Measurements from ENCODE around the gene CELF2. TPM values are rescaled to one million over a fixed set of nuclear protein-coding genes. Genes with fewer than 3 reads are reported as not detected.
"Not testable (repeated sequence)": the region's sequence is repeated elsewhere in the genome, so short reads cannot be mapped to it uniquely, and the experiment has no call there.

The CELF2 gene
- total RNA-seq, 1 donor from 2014 or later, result 27.5 TPM

GRCh38 chr10:11339660-11340059, 322.0 kb downstream of the CELF2 start:
- Mint-ChIP-seq H3K27ac (ENCODE audit: unreplicated experiment) (no peak overlapping the region), H3K27me3 (ENCODE audit: unreplicated experiment) (peaks cover 10% of the 10 kb centered on the region), H3K9me3 (ENCODE audit: unreplicated experiment) (no peaks in the 10 kb centered on the region), H3K4me1 (ENCODE audit: unreplicated experiment) (peaks cover 10% of the 10 kb centered on the region), H3K4me3 (ENCODE audit: unreplicated experiment) (no peak overlapping the region), H3K36me3 (ENCODE audit: low read depth, unreplicated experiment) (no peaks in the 10 kb centered on the region)
- DNase-seq (ENCODE audit: low spot score), result no peak
- no peak for TF ChIP-seq CTCF (IDR thresholded peaks at IDR 0.05; ENCODE audit: unreplicated experiment)

DNA sequence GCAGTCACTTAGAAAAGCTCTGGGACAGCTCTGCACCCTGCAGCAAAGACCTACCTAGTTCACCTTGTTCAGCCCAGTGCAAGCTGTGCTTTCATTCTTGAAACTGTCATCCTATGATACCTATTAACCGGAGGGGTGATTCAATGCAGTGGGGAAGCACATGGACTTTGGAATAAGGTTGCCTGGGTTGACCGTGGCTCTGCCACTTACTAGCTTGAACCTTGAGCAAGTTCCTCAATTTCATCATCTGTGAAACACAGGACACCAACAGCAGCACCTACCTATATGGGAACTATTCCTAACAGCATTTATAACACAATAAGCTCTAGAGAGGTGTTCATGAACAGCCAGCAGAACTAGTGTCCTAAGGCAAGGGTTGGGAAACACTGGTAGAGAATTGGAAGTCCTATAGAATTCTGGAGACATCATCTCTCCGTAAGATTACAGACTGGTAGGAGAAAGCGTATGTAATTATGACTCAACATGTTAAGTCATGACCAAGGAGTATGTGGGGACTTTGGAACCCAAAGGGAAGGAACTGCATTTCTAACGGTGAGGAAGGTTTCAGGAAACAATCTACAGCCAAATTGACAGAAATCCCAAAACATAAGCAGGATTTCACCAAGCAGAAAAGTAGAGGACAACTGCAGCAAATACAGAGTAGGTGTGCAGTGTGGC, 323.8 kb downstream of the CELF2 start:
- H3K36me3 Mint-ChIP-seq (ENCODE audit: low read depth, unreplicated experiment), result no peaks in the 10 kb centered on the region
- no peak for TF ChIP-seq CTCF (IDR thresholded peaks at IDR 0.05; ENCODE audit: unreplicated experiment)
- H3K4me1 Mint-ChIP-seq (ENCODE audit: unreplicated experiment), result peaks cover 14% of the 10 kb centered on the region
- peaks cover 10% of the 10 kb centered on the region for H3K27me3 Mint-ChIP-seq (ENCODE audit: unreplicated experiment)
- H3K4me3 Mint-ChIP-seq (ENCODE audit: unreplicated experiment), result no peak overlapping the region
- no peak for DNase-seq (ENCODE audit: low spot score)
- no peak overlapping the region for H3K27ac Mint-ChIP-seq (ENCODE audit: unreplicated experiment)
- H3K9me3 Mint-ChIP-seq (ENCODE audit: unreplicated experiment), result no peaks in the 10 kb centered on the region

DNA sequence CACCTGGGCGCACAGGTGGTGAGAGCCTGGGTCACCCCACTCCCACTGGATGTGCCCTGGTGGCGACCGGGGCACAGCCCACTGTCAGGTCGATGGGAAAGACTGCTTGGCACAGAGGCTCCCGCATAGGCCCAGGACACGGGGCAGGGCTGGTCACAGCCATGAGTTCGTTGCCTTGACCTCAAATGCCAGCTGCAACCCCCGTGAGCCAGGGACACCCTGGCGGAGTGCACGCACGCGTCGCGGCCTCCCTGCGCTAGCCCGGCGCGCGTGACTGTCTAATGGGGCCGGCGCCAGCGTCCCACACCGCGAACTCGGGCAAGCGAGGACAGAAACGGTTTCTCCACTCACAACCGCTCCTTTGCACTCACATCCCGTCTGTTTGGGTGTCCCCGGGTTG, 326.4 kb downstream of the CELF2 start:
- no peak overlapping the region for H3K4me3 Mint-ChIP-seq (ENCODE audit: unreplicated experiment)
- DNase-seq (ENCODE audit: low spot score), result no peak
- peaks cover 10% of the 10 kb centered on the region for H3K27me3 Mint-ChIP-seq (ENCODE audit: unreplicated experiment)
- H3K4me1 Mint-ChIP-seq (ENCODE audit: unreplicated experiment), result peaks cover 4% of the 10 kb centered on the region
- H3K27ac Mint-ChIP-seq (ENCODE audit: unreplicated experiment), result no peak overlapping the region
- no peaks in the 10 kb centered on the region for H3K36me3 Mint-ChIP-seq (ENCODE audit: low read depth, unreplicated experiment)
- no peaks in the 10 kb centered on the region for H3K9me3 Mint-ChIP-seq (ENCODE audit: unreplicated experiment)
- no peak for TF ChIP-seq CTCF (IDR thresholded peaks at IDR 0.05; ENCODE audit: unreplicated experiment)

- Mint-ChIP-seq H3K4me3 (ENCODE audit: unreplicated experiment) (no peak overlapping the region), H3K4me1 (ENCODE audit: unreplicated experiment) (peaks cover 4% of the 10 kb centered on the region), H3K27me3 (ENCODE audit: unreplicated experiment) (peaks cover 9% of the 10 kb centered on the region), H3K9me3 (ENCODE audit: unreplicated experiment) (no peaks in the 10 kb centered on the region), H3K36me3 (ENCODE audit: low read depth, unreplicated experiment) (no peaks in the 10 kb centered on the region), H3K27ac (ENCODE audit: unreplicated experiment) (peak overlapping the region; percentile 30)
- no peak for DNase-seq (ENCODE audit: low spot score)
- TF ChIP-seq CTCF (IDR thresholded peaks at IDR 0.05; ENCODE audit: unreplicated experiment), result no peak
Measured at GRCh38 chr10:11344550-11344949, 326.9 kb downstream of the CELF2 start.

DNA sequence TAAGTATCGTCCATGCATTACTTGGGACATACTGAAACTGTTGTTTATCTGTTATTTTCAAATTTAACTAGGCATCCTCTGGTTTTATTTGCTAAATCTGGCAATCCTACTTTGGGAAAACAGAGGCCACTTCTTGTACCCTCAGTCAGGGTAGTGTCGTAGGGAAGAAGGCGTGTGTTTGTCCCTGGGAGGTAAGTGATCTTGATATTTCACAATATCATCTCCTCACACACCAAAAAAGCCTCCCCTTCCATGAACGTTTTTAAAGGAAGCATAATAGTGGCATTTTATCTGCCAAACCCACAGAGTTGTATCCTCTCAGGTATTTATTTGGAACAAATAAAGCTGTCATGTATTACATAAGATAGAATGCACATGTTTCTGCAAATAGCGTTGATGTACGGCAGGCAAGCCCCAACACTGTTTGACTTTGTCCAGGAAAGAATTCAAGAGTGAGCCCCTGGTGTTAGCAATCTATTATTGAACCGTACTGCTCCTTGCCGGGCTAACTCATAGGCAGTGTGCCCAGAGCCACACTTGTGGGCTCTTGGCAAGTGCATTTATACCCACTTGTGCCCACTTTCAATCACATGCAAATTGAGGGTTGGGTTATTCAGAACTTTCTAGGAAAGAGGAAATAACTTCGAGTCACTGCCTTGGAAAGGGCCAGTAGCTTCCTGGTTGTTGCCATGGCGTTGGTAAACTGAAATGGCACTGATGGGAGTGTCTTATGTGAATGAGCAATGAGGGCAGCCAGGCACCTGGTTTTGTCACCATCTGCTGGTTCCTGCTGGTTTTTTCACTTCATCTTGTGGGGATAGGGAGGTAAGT, 327.8 kb downstream of the CELF2 start:
- TF ChIP-seq CTCF (IDR thresholded peaks at IDR 0.05; ENCODE audit: unreplicated experiment), result no peak
- no peak overlapping the region for H3K4me3 Mint-ChIP-seq (ENCODE audit: unreplicated experiment)
- H3K4me1 Mint-ChIP-seq (ENCODE audit: unreplicated experiment), result peaks cover 4% of the 10 kb centered on the region
- H3K36me3 Mint-ChIP-seq (ENCODE audit: low read depth, unreplicated experiment), result no peaks in the 10 kb centered on the region
- H3K9me3 Mint-ChIP-seq (ENCODE audit: unreplicated experiment), result no peaks in the 10 kb centered on the region
- peaks cover 8% of the 10 kb centered on the region for H3K27me3 Mint-ChIP-seq (ENCODE audit: unreplicated experiment)
- DNase-seq (ENCODE audit: low spot score), result peak; percentile 41
- H3K27ac Mint-ChIP-seq (ENCODE audit: unreplicated experiment), result peak overlapping the region; percentile 30

- H3K4me1 Mint-ChIP-seq (ENCODE audit: unreplicated experiment); H3K9me3 Mint-ChIP-seq (ENCODE audit: unreplicated experiment); H3K4me3 Mint-ChIP-seq (ENCODE audit: unreplicated experiment); DNase-seq (ENCODE audit: low spot score); H3K27ac Mint-ChIP-seq (ENCODE audit: unreplicated experiment); H3K27me3 Mint-ChIP-seq (ENCODE audit: unreplicated experiment); H3K36me3 Mint-ChIP-seq (ENCODE audit: low read depth, unreplicated experiment): not testable (repeated sequence)
Measured at GRCh38 chr10:11347580-11347979, 329.9 kb downstream of the CELF2 start.
